Thyroid gland (tissue), 4 donors: ENCODE results near the gene SLC6A19. TPM values are rescaled to one million over a fixed set of nuclear protein-coding genes. Genes with fewer than 3 reads are reported as not detected.

Source experiments
- DNase-seq, 2 donors: peaks; one replicate each; pipeline ENCODE4 v3.0.0-alpha.2; 2019
- H3K27ac ChIP-seq, 3 donors: fragments of 200-600 bp; sonication (generic); 1 replicate in 2 of 3; 2 replicates in 1 of 3; pipeline ENCODE4 v1.5.1; 2016 to 2019; ENCODE audit warnings: mild to moderate bottlenecking in 1 of 3, moderate library complexity in 1 of 3
- H3K27me3 ChIP-seq: fragments of 200-600 bp; sonication (generic); one replicate; pipeline ENCODE4 v1.5.1; 2019
- H3K36me3 ChIP-seq, 2 donors: fragments of 200-600 bp; sonication (generic); one replicate each; pipeline ENCODE4 v1.5.1; 2016 to 2019
- H3K4me1 ChIP-seq, 2 donors: fragments of 200-600 bp; sonication (generic); one replicate each; pipeline ENCODE4 v1.5.1; 2017 to 2019
- H3K4me3 ChIP-seq, 3 donors: fragments of 200-600 bp; sonication (generic); replicated peaks in 1 of 3; 1 replicate in 2 of 3; 2 replicates in 1 of 3; pipeline ENCODE4 v1.5.1; 2016; ENCODE audit warnings: mild to moderate bottlenecking in 1 of 3
- H3K9me3 ChIP-seq: fragments of 200-600 bp; sonication (generic); one replicate; pipeline ENCODE4 v1.5.1; 2017
- CTCF ChIP-seq, 6 experiments: fragments of 200-600 bp in 3 of 6; fragments of 450-650 bp in 3 of 6; sonication (generic) in 3 of 6; IDR thresholded peaks; one replicate each; pipeline ENCODE4 v1.5.1; 2016 to 2019; ENCODE audit warnings: antibody characterized with exemption in 6 of 6, mild to moderate bottlenecking in 2 of 6, inconsistent platforms in 1 of 6, moderate library complexity in 1 of 6
- POLR2A ChIP-seq, 2 donors: fragments of 450-650 bp; IDR thresholded peaks; one replicate each; pipeline ENCODE4 v1.6.1; 2017; ENCODE audit warnings: antibody characterized with exemption in 2 of 2, mild to moderate bottlenecking in 2 of 2, moderate library complexity in 1 of 2
- WGBS, 2 donors: methylation state at CpG; one replicate each; pipeline ENCODE4 v1.1.5; 2017; 5-methylcytosine and 5-hydroxymethylcytosine counted together
- intact Hi-C: fragments of 100-400 bp; cut with DNase I; formaldehyde crosslinking; loops from one replicate; pipeline ENCODE4 v1.15.1; 2023
- total RNA-seq, 4 donors: library from RNA; depleted of rRNA; stranded (reverse); fragments of >200 nt; gene quantifications; one replicate each; pipeline ENCODE4 v1.2.3, GENCODE V29; 2016

The SLC6A19 gene
- total RNA-seq, 4 donors from 2014 or later: not detected

GRCh38 chr5:1206521-1207412, 5.4 kb downstream of the SLC6A19 start:
- intact Hi-C loops: no loop called here
- WGBS, 2 donors: 80 to 82% methylated on average over 24 to 30 of the region's 49 CpGs
- TF ChIP-seq CTCF (IDR thresholded peaks at IDR 0.05): no peak
- TF ChIP-seq POLR2A (IDR thresholded peaks at IDR 0.05): no peak

GRCh38 chr5:1207555-1207954, 6.2 kb downstream of the SLC6A19 start:
- WGBS, 2 donors: 71 to 77% methylated on average over 6 of the region's 6 CpGs
- no peak overlapping the region for H3K27ac ChIP-seq
- no peak overlapping the region for H3K4me3 ChIP-seq
- H3K9me3 ChIP-seq: no peaks in the 10 kb centered on the region
- TF ChIP-seq POLR2A (IDR thresholded peaks at IDR 0.05) (no peak), CTCF (IDR thresholded peaks at IDR 0.05) (no peak)
- no peaks in the 10 kb centered on the region for H3K4me1 ChIP-seq
- DNase-seq: no peak
- no peaks in the 10 kb centered on the region for H3K36me3 ChIP-seq
- no peaks in the 10 kb centered on the region for H3K27me3 ChIP-seq
- intact Hi-C loops: no loop called here

More at GRCh38 chr5:1206521-1207412, 5.4 kb downstream of the SLC6A19 start:
- Histone ChIP-seq H3K36me3 (no peaks in the 10 kb centered on the region), H3K4me1 (no peaks in the 10 kb centered on the region), H3K27me3 (no peaks in the 10 kb centered on the region), H3K4me3 (no peak overlapping the region), H3K27ac (no peak overlapping the region), H3K9me3 (no peaks in the 10 kb centered on the region)
- no peak for DNase-seq

- no peak for TF ChIP-seq CTCF (IDR thresholded peaks at IDR 0.05)
- no peak for TF ChIP-seq POLR2A (IDR thresholded peaks at IDR 0.05)
- Histone ChIP-seq H3K27ac (no peak overlapping the region), H3K4me1 (no peaks in the 10 kb centered on the region), H3K4me3 (no peak overlapping the region), H3K9me3 (no peaks in the 10 kb centered on the region), H3K27me3 (no peaks in the 10 kb centered on the region), H3K36me3 (no peaks in the 10 kb centered on the region)
- WGBS, 2 donors: 62 to 71% methylated on average over 5 to 13 of the region's 17 CpGs
- no peak for DNase-seq
- intact Hi-C loops: no loop called here
Observed at GRCh38 chr5:1208221-1208742, 6.9 kb downstream of the SLC6A19 start.

GRCh38 chr5:1208743-1209488, 7.5 kb downstream of the SLC6A19 start:
- no peak overlapping the region for H3K27ac ChIP-seq
- no peaks in the 10 kb centered on the region for H3K9me3 ChIP-seq
- peak; percentile 51 to 58 for DNase-seq
- TF ChIP-seq POLR2A (IDR thresholded peaks at IDR 0.05) (no peak), CTCF (IDR thresholded peaks at IDR 0.05) (peak in 5 of 6 experiments; percentile 16 to 61 (median 42))
- H3K36me3 ChIP-seq: no peaks in the 10 kb centered on the region
- H3K4me1 ChIP-seq: no peaks in the 10 kb centered on the region
- no peaks in the 10 kb centered on the region for H3K27me3 ChIP-seq
- intact Hi-C loops: no loop called here
- 26 to 59% methylated on average over 6 to 14 of the region's 24 CpGs for WGBS, 2 donors
- H3K4me3 ChIP-seq: no peak overlapping the region
